ENCODE results near the gene SLC1A1.
A peak's percentile ranks its signal among the peaks of the same experiment; 100 is the strongest.

- TF ChIP-seq POLR2A (IDR thresholded peaks at IDR 0.05; ENCODE audit: low read depth, low read length): peak; percentile 68; the same call in 1 of the 2 replicates
- peak; percentile 65; the same call in 1 of the 2 replicates for TF ChIP-seq POLR2AphosphoS5 (IDR thresholded peaks at IDR 0.05; ENCODE audit: low read depth, low read length)
- TF ChIP-seq TAF1 (IDR thresholded peaks at IDR 0.05; ENCODE audit: borderline replicate concordance, low read depth, low read length): no peak
These were observed at the start of gene SLC1A1 for GRCh38 chr9:4489919-4490704.
